ENCODE data around the gene WNT10A.
"Not testable (repeated sequence)": the region's sequence is repeated elsewhere in the genome, so short reads cannot be mapped to it uniquely, and the experiment has no call there.

Gene WNT10A

GRCh38 chr2:218880102-218880858 lies at the start of gene WNT10A:
TSS of gene WNT10A (plus strand) at chr2:218880852. CDS start at chr2:218880996, 144 bp downstream.
- peak in 2 of 3 experiments; percentile 78 to 79 for DNase-seq (ENCODE audit: low read depth in 3 of 3)

GRCh38 chr2:218831378-218831990 lies 49.2 kb upstream of the WNT10A start, which contains the start of gene PRKAG3:
TSS of gene PRKAG3 (minus strand) at chr2:218831803.
- DNase-seq (ENCODE audit: low read depth in 3 of 3): no peak

- DNase-seq (ENCODE audit: low read depth in 3 of 3): no peak
Observed at GRCh38 chr2:218832081-218832480, 48.6 kb upstream of the WNT10A start.

GRCh38 chr2:218832520-218832919 lies 48.1 kb upstream of the WNT10A start:
- no peak for DNase-seq (ENCODE audit: low read depth in 3 of 3)

- no peak for DNase-seq (ENCODE audit: low read depth in 3 of 3)
Observed at GRCh38 chr2:218833023-218833609, 47.5 kb upstream of the WNT10A start.

GRCh38 chr2:218834685-218835084 lies 46.0 kb upstream of the WNT10A start:
- no peak for DNase-seq (ENCODE audit: low read depth in 3 of 3)

GRCh38 chr2:218837495-218837894 lies 43.2 kb upstream of the WNT10A start:
- no peak for DNase-seq (ENCODE audit: low read depth in 3 of 3)

- DNase-seq (ENCODE audit: low read depth in 3 of 3): no peak
Observed at GRCh38 chr2:218839430-218839829, 41.2 kb upstream of the WNT10A start.

GRCh38 chr2:218839888-218840287 lies 40.8 kb upstream of the WNT10A start:
- no peak for DNase-seq (ENCODE audit: low read depth in 3 of 3)

GRCh38 chr2:218844334-218844733 lies 36.3 kb upstream of the WNT10A start:
- not testable (repeated sequence) for DNase-seq (ENCODE audit: low read depth in 3 of 3)

GRCh38 chr2:218846963-218847362 lies 33.7 kb upstream of the WNT10A start:
- not testable (repeated sequence) for DNase-seq (ENCODE audit: low read depth in 3 of 3)

- DNase-seq (ENCODE audit: low read depth in 3 of 3): no peak
Observed at GRCh38 chr2:218849721-218850120, 30.9 kb upstream of the WNT10A start.

- no peak for DNase-seq (ENCODE audit: low read depth in 3 of 3)
Observed at GRCh38 chr2:218850796-218851195, 29.9 kb upstream of the WNT10A start.

GRCh38 chr2:218851286-218851685 lies 29.4 kb upstream of the WNT10A start:
- DNase-seq (ENCODE audit: low read depth in 3 of 3): no peak

- peak; percentile 46 to 51 (median 48) for DNase-seq (ENCODE audit: low read depth in 3 of 3)
Observed at GRCh38 chr2:218852911-218853667, 27.6 kb upstream of the WNT10A start.

- DNase-seq (ENCODE audit: low read depth in 3 of 3): no peak
Observed at GRCh38 chr2:218853766-218854165, 26.9 kb upstream of the WNT10A start.

- DNase-seq (ENCODE audit: low read depth in 3 of 3): no peak
Observed at GRCh38 chr2:218854860-218855259, 25.8 kb upstream of the WNT10A start.

GRCh38 chr2:218855305-218856166 lies 25.1 kb upstream of the WNT10A start:
- no peak for DNase-seq (ENCODE audit: low read depth in 3 of 3)

- DNase-seq (ENCODE audit: low read depth in 3 of 3): no peak
Observed at GRCh38 chr2:218856167-218856895, 24.3 kb upstream of the WNT10A start.

- DNase-seq (ENCODE audit: low read depth in 3 of 3): no peak
Observed at GRCh38 chr2:218856896-218857243, 23.8 kb upstream of the WNT10A start.
